ENCODE data around the gene RPL4. TPM values are rescaled to one million over a fixed set of nuclear protein-coding genes. Genes with fewer than 3 reads are reported as not detected.

Gene RPL4
- total RNA-seq, 1 experiment from 2014 or later: 2,320 TPM

- no peak for DNase-seq
- intact Hi-C loops (cut with micrococcal nuclease; ENCODE audit: unreplicated experiment): no loop called here
- ChIA-PET CTCF (no interaction called here), POLR2A (ENCODE audit: unreplicated experiment) (no interaction called here)
- no TSS peak for BruUV-seq (replicated peaks)
- Histone ChIP-seq H3K4me1 (replicated peaks; ENCODE audit: insufficient read depth) (peaks cover 19% of the 10 kb centered on the region), H3K36me3 (ENCODE audit: low read depth) (no peaks in the 10 kb centered on the region), H2AFZ (no peak overlapping the region), H3K4me3 (no peak overlapping the region), H3K27me3 (ENCODE audit: insufficient read depth, low read depth) (no peaks in the 10 kb centered on the region), H3K9me3 (ENCODE audit: insufficient read depth, low read depth) (no peaks in the 10 kb centered on the region), H3K4me2 (no peak overlapping the region), H3K9me2 (ENCODE audit: insufficient read depth) (no peaks in the 10 kb centered on the region), H3K79me2 (ENCODE audit: low read depth) (no peaks in the 10 kb centered on the region), H4K20me1 (ENCODE audit: insufficient read depth) (no peaks in the 10 kb centered on the region), H3K27ac (no peak overlapping the region), H3F3A (ENCODE audit: insufficient read depth, low read depth) (peaks cover 20% of the 10 kb centered on the region; the same call in 1 of the 2 replicates)
- TF ChIP-seq CTCF (conservative IDR thresholded peaks at IDR 0.05) (no peak), EZH2 (IDR thresholded peaks at IDR 0.05; ENCODE audit: low read depth) (no peak)
These were observed 27.6 kb downstream of the RPL4 start for GRCh38 chr15:66477011-66477410.

GRCh38 chr15:66476535-66476934 lies 28.1 kb downstream of the RPL4 start:
- H3F3A ChIP-seq (ENCODE audit: insufficient read depth, low read depth): peaks cover 15% of the 10 kb centered on the region; the same call in 1 of the 2 replicates
- TF ChIP-seq CTCF (conservative IDR thresholded peaks at IDR 0.05) (no peak), EZH2 (IDR thresholded peaks at IDR 0.05; ENCODE audit: low read depth) (no peak)
- intact Hi-C loops (cut with micrococcal nuclease; ENCODE audit: unreplicated experiment): no loop called here
- no peaks in the 10 kb centered on the region for H3K9me3 ChIP-seq (ENCODE audit: insufficient read depth, low read depth)
- ChIA-PET POLR2A (ENCODE audit: unreplicated experiment) (no interaction called here), CTCF (no interaction called here)
- BruUV-seq (replicated peaks): no TSS peak
- no peaks in the 10 kb centered on the region for H3K36me3 ChIP-seq (ENCODE audit: low read depth)
- no peaks in the 10 kb centered on the region for H4K20me1 ChIP-seq (ENCODE audit: insufficient read depth)
- H3K79me2 ChIP-seq (ENCODE audit: low read depth): no peaks in the 10 kb centered on the region
- no peak overlapping the region for H2AFZ ChIP-seq
- H3K4me3 ChIP-seq: no peak overlapping the region
- no peaks in the 10 kb centered on the region for H3K27me3 ChIP-seq (ENCODE audit: insufficient read depth, low read depth)
- no peak for DNase-seq
- no peak overlapping the region for H3K4me2 ChIP-seq
- H3K27ac ChIP-seq: no peak overlapping the region
- peaks cover 14% of the 10 kb centered on the region for H3K4me1 ChIP-seq (replicated peaks; ENCODE audit: insufficient read depth)
- no peaks in the 10 kb centered on the region for H3K9me2 ChIP-seq (ENCODE audit: insufficient read depth)

GRCh38 chr15:66474963-66475362 lies 29.7 kb downstream of the RPL4 start:
- Histone ChIP-seq H3K27ac (no peak overlapping the region), H3K4me2 (no peak overlapping the region), H3K9me3 (ENCODE audit: insufficient read depth, low read depth) (no peaks in the 10 kb centered on the region), H3K4me3 (no peak overlapping the region), H2AFZ (no peak overlapping the region), H3K4me1 (replicated peaks; ENCODE audit: insufficient read depth) (no peaks in the 10 kb centered on the region; the same call in 1 of the 2 replicates), H3K27me3 (ENCODE audit: insufficient read depth, low read depth) (no peaks in the 10 kb centered on the region), H3F3A (ENCODE audit: insufficient read depth, low read depth) (no peaks in the 10 kb centered on the region), H4K20me1 (ENCODE audit: insufficient read depth) (no peaks in the 10 kb centered on the region), H3K36me3 (ENCODE audit: low read depth) (no peaks in the 10 kb centered on the region), H3K9me2 (ENCODE audit: insufficient read depth) (no peaks in the 10 kb centered on the region), H3K79me2 (ENCODE audit: low read depth) (no peaks in the 10 kb centered on the region)
- no peak for TF ChIP-seq CTCF (conservative IDR thresholded peaks at IDR 0.05)
- no peak for TF ChIP-seq EZH2 (IDR thresholded peaks at IDR 0.05; ENCODE audit: low read depth)
- ChIA-PET CTCF (interaction anchor here (0.6 kb wide), 1 partner anchor 208 kb away, joined by 3 read pairs; no protein-coding TSS in a partner anchor), POLR2A (ENCODE audit: unreplicated experiment) (interaction anchor here (0.6 kb wide), 1 partner anchor 1304 kb away, joined by 3 read pairs; no protein-coding TSS in a partner anchor)
- no TSS peak for BruUV-seq (replicated peaks)
- DNase-seq: no peak
- intact Hi-C loops (cut with micrococcal nuclease; ENCODE audit: unreplicated experiment): no loop called here
